H7 (cell line): ENCODE results near the gene MPPED2. TPM values are rescaled to one million over a fixed set of nuclear protein-coding genes. Genes with fewer than 3 reads are reported as not detected.

Experiments used
- DNase-seq: peaks from one replicate; pipeline ENCODE4 v3.0.0; 2012
- H3K27me3 ChIP-seq: 2 replicates; pipeline ENCODE4 v1.6.0; 2011; ENCODE audit warnings: mild to moderate bottlenecking, low read length; ENCODE audit not compliant: control insufficient read depth, insufficient read depth
- H3K36me3 ChIP-seq: replicated peaks from 2 replicates; pipeline ENCODE4 v1.5.1; 2011; ENCODE audit warnings: low read length; ENCODE audit not compliant: control insufficient read depth, insufficient read depth
- H3K4me3 ChIP-seq: 2 replicates; pipeline ENCODE4 v1.5.1; 2011; ENCODE audit warnings: low read depth, mild to moderate bottlenecking, control low read depth, low read length, moderate library complexity; ENCODE audit not compliant: insufficient read depth
- total RNA-seq: library from RNA; depleted of rRNA; stranded (reverse); fragments of >200 nt; shearing (Covaris generic); gene quantifications from 2 replicates; pipeline ENCODE4 v1.2.3, GENCODE V29; 2014

The MPPED2 gene
- total RNA-seq, 1 experiment from 2014 or later: 0.48 TPM

GRCh38 chr11:30429550-30429949, 156.6 kb downstream of the MPPED2 start:
- Histone ChIP-seq H3K36me3 (no peaks in the 10 kb centered on the region), H3K27me3 (no peaks in the 10 kb centered on the region), H3K4me3 (no peak overlapping the region)
- no peak for DNase-seq

- no peak overlapping the region for H3K4me3 ChIP-seq
- no peak for DNase-seq
- no peaks in the 10 kb centered on the region for H3K27me3 ChIP-seq
- no peaks in the 10 kb centered on the region for H3K36me3 ChIP-seq
Observed at GRCh38 chr11:30426781-30427180, 159.4 kb downstream of the MPPED2 start.

DNA sequence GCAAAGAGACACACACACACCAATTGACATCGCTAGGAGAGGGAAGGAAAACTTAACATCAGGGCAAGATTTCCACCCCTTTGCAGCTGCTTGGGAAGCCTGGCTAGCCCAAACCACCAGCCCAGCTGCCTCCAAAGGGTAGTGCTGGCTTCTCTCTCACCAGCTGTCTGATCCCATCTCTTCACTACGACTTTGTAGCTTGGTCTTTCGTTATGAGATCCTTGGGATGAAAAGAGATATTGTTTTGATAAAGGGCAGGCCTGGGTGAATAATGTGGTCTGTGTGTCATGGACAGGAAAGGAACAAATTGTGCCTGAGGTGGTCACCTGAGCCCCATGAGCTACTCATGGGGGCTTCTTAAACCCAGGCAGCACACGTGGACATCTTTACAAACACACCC, 161.3 kb downstream of the MPPED2 start:
- DNase-seq: no peak
- H3K27me3 ChIP-seq: no peaks in the 10 kb centered on the region
- H3K4me3 ChIP-seq: no peak overlapping the region

DNA sequence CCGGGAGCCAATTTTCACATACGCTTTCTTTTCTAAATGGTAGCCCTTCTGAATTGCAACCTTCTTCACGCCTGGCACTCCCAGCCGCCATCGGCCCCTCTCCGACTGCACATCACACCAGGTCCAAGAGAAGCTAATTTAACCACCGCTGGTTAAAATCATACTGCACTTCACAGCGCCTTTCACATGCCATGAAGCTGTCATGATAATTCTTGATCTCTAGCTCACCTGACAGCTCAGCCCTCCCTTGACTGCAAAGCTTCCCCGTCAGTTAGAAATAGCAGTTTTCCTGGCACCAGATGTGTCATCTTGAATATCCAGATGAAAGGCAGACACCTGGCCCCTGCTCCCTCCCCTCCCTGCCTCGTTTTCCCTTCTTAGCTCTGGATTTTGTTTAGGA, 161.8 kb downstream of the MPPED2 start:
- Histone ChIP-seq H3K36me3 (no peaks in the 10 kb centered on the region), H3K27me3 (no peaks in the 10 kb centered on the region), H3K4me3 (no peak overlapping the region)
- DNase-seq: no peak

More for the DNA sequence above, 161.3 kb downstream of the MPPED2 start:
- H3K36me3 ChIP-seq: no peaks in the 10 kb centered on the region

DNA sequence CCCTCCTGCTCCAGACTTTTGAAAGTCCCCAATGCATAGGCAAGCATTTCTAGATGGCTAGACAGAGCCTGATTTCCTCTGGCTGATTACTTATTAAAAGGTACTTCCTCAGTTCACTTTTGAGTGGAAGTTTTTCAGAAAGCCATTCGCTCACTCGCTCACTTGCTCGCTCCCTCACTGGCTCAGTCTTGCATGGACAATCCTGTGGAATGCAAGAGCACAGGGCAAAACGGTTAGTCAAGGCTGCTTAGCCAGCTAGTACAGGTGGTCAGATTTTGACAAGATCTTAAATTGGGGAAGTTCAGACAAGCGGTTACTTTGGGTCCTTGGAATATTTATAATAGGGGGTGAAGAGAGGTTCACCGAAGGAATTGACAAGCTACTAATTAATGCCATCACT, 162.3 kb downstream of the MPPED2 start:
- H3K27me3 ChIP-seq: no peaks in the 10 kb centered on the region
- H3K4me3 ChIP-seq: no peak overlapping the region
- no peaks in the 10 kb centered on the region for H3K36me3 ChIP-seq
- DNase-seq: no peak

DNA sequence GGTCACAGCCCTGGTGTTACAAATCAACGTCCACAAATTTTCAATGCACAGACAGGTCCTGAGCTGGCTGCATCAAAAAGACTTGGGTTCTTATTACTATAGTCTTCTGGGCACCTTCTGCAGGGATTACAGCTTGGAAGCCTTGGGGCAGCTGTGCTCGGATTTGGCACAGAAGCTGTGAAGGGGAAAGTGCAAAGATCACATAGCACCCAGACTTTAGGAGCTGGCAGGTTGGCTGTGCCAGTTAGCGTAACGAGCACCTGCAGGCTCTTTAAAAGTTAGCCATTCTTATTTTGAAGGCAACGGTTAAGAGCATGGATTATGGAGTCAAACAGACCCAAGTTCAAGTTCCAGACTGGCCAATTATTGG, 162.9 kb downstream of the MPPED2 start:
- Histone ChIP-seq H3K27me3 (no peaks in the 10 kb centered on the region), H3K4me3 (no peak overlapping the region), H3K36me3 (no peaks in the 10 kb centered on the region)
- DNase-seq: no peak

- Histone ChIP-seq H3K27me3 (no peaks in the 10 kb centered on the region), H3K36me3 (no peaks in the 10 kb centered on the region), H3K4me3 (no peak overlapping the region)
- peak; percentile 22 for DNase-seq
Observed at GRCh38 chr11:30422447-30423278, 163.5 kb downstream of the MPPED2 start.

DNA sequence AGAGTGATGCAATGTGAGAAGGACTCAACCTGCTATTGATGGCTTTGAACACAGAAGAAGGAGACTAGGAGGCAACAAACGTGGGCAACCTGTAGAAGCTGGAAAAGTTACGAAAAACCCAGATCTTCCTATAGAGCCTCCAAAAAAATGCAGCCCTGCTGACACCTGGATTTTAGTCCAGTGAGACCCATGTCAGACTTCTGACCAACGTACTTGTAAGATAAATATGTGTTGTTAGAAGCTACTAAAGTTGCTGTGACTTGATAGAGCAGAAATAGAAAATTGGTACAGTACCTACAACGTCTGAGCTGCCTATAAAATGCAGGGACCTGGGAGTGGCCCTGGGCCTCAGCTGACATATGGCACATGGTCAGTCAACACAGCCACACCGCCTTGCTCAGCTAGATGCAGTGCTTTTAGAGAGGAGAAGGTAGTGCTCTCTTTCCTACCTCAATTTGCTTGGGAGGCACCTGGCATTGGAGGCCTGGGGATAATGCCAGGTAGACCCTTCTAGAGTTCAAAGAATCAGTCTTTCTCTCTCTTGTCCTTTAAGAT, 165.8 kb downstream of the MPPED2 start:
- DNase-seq: no peak
- no peak overlapping the region for H3K4me3 ChIP-seq
- H3K27me3 ChIP-seq: no peaks in the 10 kb centered on the region
- H3K36me3 ChIP-seq: no peaks in the 10 kb centered on the region

DNA sequence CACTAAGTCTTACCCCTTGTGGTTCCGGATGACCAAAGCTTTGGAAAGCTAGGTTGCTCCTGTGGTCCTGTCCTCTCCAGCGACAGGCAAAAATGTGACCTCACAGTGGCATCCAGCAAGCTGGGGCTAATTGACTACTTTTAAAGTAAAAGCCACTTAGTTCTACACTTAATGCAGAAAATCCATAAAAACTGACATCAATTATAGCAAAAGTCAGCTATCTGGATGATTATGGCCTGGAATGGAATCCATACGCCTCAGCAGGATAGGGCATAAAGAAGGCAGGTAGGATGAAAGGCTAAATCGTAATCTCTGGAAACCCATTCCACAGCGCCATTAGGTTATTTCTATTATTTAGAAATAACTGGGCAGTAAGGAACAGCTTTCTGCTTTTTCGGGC, 171.3 kb downstream of the MPPED2 start:
- Histone ChIP-seq H3K4me3 (no peak overlapping the region), H3K36me3 (no peaks in the 10 kb centered on the region), H3K27me3 (no peaks in the 10 kb centered on the region)
- DNase-seq: no peak

DNA sequence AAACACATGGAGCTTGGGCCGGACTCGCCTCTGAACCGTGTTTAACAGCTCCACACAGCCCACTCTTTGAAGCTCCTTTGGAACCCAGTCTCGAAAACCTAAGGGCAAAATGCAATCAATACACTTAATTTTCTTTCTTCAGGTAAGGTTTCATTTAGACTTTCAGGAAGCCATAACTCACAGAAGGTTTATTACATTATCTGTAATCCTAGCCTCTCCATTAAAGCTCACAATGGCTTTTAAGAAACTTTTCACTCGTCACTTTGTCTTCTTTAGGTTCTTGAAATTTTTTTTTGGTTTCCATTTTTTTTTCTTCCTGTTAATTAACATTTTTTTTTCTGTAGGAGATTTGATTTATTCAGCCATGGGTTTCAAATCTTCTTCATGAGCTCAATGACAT, 171.9 kb downstream of the MPPED2 start:
- DNase-seq: no peak
- Histone ChIP-seq H3K36me3 (no peaks in the 10 kb centered on the region), H3K4me3 (no peak overlapping the region), H3K27me3 (peaks cover under 1% of the 10 kb centered on the region)

- DNase-seq: no peak
- H3K27me3 ChIP-seq: peaks cover 6% of the 10 kb centered on the region
- H3K4me3 ChIP-seq: no peak overlapping the region
- H3K36me3 ChIP-seq: no peaks in the 10 kb centered on the region
Observed at GRCh38 chr11:30412509-30412908, 173.6 kb downstream of the MPPED2 start.

DNA sequence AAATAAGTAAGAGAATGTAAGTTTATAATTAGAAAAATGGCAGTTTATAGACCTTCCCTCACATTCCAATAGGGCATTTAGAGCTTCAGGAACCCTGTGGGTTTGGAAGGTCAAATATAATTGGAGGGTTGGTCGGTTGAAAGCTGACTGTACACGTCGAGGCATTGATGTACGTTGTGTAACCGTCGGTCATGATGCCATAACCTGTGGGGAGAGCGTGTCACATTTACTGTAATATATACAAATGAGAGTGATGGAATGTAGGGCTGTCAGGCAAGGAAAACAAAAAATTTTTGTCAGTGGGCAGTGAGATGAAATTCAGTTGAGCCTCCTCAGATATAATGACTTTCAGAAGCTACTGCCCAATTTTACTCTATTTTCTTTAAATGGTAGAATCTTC, 174.8 kb downstream of the MPPED2 start:
- no peak for DNase-seq
- Histone ChIP-seq H3K36me3 (no peaks in the 10 kb centered on the region), H3K4me3 (no peak overlapping the region), H3K27me3 (peaks cover 9% of the 10 kb centered on the region)

GRCh38 chr11:30406978-30407762, 179.0 kb downstream of the MPPED2 start:
- DNase-seq: peak; percentile 21
- Histone ChIP-seq H3K27me3 (peaks cover 19% of the 10 kb centered on the region), H3K36me3 (no peaks in the 10 kb centered on the region), H3K4me3 (no peak overlapping the region)

DNA sequence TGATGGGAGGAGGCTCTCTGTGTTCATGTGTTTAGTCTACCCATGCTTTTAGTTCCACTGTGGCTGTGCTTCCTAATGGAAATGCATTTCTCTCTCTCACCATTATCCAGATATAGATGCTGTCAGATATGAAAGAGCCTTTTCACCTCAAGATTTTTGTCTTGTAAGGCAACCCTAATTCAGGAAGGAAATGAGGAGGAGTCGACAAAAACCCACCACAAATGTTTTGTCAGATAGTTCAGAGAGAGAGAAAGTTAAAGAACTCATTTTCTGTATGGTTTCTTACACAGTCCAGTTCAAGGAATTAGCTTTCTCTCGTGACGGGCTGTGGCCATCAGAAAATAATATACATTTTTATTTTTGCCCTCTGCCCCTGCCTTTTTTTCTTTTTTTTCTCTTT, 180.8 kb downstream of the MPPED2 start:
- DNase-seq: no peak
- Histone ChIP-seq H3K36me3 (no peaks in the 10 kb centered on the region), H3K27me3 (peaks cover 19% of the 10 kb centered on the region), H3K4me3 (no peak overlapping the region)

- Histone ChIP-seq H3K4me3 (no peak overlapping the region), H3K36me3 (no peaks in the 10 kb centered on the region), H3K27me3 (peaks cover 18% of the 10 kb centered on the region)
- DNase-seq: no peak
Observed at GRCh38 chr11:30404136-30404535, 182.0 kb downstream of the MPPED2 start.
